NCI-H2196 (cell line): ENCODE results near the gene CAMK2B.

Experiments used
- DNase-seq: peaks from one replicate; lab custom pipeline; 2025; ENCODE audit not compliant: unreplicated experiment; lab: John Stamatoyannopoulos, UW

Gene CAMK2B

DNA sequence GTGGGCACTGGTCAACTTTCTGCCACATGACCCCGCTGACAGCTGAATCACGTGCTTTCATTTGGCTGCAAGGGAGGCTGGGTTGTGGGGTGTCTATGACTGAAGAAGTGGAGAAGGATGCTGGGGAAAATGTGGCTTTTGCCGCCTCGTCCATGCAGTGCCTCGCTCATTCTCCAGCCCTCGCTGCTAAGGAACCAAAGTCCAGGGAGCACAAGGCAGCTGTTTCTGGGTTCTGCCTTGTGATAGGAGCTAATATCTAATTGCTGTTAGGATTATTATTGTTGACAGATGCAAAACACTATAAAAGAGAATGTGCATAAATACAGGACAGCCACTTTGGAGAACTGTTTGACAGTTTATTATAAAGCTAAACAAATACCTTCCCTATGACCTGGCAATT, 4.9 kb upstream of the CAMK2B start:
- DNase-seq, result no peak

DNA sequence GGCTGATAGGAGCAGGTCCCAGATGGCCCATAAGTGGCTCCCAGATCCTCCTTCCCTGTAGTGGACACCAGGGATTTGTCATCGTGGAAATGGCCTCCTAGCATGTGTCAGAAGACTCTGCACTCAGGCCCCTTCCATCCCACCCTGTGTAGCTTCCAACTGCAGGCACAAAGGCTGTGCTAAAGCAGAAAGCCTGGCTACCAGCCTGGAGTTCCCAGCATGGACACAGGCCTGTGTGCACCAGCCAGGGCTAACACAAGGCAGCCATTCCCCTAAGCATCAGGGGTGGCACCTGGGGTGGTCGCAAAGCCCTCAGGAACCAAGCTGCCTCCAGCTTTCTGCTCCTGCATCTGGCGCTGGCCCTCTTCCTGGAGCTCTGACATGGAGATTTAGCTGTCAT, 4.5 kb upstream of the CAMK2B start:
- no peak for DNase-seq

DNA sequence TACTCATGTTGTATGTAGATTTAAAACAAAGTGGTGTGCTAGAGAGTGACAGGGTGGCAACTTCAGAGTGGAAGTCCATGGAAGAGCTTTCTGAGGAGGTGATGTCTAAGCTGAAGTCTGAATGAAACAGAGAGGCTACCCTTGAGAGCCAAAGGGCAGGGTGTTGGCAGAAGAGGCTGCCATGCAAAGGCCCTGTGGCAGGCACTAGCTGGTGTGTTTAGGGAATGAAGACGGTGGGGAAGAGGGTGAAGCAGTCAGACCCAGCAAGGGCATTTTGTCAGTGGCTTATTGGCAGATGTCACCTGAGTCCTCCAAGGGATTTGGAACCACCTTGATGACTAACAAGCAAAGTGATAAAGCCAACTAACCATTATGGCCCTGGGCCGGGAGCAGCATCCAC, 3.7 kb upstream of the CAMK2B start:
- no peak for DNase-seq

DNA sequence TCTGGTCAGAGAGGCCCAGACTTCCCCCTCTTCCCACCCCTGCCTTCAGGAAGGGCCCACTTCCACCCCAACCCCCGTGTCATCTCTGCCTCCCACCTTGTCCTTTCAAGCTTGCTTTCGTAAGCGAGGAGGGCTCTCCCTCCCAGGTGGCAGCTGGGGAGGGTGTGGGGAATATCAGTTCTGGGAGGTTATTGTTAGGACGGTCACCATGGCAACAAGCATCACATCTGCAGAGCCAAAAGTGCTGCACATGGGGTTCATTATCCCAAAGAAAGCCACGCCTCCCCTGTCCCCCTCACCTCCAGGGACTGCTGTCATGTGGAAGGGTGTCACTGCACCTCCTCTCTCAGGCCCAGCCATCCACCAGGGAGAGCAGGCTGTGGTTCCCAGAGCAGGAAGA, 2.6 kb upstream of the CAMK2B start:
- peak; percentile 21 for DNase-seq

DNA sequence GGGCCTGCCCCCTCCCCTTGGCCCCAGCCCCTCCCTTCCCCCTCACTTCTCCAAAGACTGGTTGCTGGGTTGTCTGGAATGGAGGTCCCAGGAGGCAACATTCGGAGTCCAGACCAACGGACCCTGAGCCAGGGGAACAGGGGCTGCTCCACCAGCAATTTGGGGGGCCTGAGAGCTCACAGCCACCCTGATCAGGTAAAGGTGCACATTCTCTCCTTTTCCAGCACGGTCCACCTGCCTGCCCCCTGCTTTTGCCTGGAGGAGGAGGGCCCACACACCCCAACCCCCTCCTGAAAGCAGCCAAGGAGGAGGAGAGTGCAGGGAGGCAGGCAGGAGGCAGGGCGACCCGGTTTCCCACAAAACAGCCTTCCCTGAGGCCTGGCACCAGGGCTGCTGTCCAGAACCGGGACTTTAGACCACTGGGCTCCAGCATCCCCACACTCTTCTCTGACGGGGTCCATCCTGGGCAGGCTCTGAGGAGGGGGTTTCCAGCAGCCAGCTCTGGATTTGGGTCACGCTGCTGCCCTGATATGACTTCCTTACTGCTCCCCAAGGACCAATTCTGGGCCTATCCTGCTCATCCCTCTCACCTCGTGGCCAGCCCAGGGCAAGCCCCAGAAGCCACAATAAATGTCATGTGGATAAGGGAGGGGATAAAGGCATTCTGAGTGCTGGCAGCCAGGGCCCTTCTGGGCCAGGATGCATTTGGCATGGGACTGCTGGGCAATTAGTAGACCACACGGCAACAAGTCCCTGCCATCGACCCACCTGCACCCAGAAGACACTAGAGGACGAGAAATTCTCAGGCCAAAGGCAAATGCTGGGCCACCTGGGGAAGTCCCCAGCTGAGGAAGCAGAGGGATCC, 1.1 kb upstream of the CAMK2B start:
- no peak for DNase-seq

DNA sequence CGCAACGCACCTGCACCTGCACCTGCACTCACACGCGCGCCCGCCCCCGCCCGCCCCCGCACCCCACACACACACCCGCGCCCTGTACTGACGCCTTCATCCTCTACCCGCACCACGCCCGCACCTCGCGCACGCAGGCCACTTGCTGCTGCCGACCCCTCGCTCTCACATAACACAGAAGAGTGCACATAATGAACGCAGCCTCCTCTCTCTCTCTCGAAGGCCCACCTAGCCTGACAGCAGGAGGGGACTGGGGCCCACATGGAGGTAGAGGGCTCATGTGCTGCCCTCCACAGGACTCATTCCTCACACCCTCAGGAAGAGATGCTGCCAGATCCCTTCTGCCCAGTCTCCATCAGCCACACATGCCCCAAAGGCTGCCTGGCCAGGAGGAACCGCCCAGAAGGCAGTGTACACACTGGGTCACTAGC, 432 bp upstream of the CAMK2B start:
- peak; percentile 26 for DNase-seq

DNA sequence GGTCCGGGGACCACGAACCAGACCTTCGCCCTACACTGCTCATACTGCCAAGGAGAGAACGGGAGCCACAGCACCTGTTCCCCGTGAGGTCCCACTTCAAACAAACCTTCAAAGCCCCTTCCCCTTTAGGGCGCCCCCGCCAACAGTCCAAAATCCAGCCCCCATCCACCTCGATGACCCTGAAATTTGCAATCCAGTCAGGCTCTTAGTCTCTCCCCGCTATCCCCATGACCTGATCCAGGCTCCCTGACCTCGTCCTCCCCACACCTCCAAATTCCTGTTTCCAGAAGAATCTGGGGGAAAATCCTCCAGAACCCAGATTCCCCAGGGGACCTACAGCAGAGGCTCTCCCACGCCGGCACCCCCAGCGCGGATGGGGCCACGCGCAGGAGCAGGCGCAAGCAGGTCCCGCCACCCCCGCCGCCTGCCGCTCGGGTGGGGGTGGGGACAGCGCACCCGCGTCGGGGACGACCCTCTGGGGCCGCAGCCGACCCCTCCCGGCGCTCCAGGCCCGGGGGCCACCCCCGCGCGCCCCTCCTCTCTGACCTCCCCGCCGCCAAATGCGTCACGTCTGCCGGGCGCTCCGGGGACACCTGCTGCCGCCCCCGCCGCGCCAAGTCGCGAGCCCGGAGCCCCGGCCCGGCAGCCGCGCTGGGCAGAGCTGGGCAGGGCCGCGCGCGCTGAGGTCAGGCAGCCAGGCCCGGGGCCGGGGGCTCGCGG, 753 bp downstream of the CAMK2B start:
- DNase-seq, result no peak

DNA sequence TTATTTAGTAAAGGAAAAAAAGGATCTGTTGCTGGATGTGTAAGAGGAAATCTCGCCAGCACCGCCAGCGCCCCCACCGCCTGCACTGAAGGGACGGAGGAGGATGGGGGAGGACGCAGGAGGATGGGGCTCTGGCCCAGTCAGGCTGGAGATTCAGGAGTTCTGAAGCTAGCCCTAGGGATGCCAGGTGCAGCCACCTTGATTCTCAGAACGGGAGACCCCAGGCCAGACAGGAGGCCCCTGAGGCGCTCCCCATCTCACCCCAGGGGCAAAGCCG, 1.3 kb downstream of the CAMK2B start:
- DNase-seq, result no peak

DNA sequence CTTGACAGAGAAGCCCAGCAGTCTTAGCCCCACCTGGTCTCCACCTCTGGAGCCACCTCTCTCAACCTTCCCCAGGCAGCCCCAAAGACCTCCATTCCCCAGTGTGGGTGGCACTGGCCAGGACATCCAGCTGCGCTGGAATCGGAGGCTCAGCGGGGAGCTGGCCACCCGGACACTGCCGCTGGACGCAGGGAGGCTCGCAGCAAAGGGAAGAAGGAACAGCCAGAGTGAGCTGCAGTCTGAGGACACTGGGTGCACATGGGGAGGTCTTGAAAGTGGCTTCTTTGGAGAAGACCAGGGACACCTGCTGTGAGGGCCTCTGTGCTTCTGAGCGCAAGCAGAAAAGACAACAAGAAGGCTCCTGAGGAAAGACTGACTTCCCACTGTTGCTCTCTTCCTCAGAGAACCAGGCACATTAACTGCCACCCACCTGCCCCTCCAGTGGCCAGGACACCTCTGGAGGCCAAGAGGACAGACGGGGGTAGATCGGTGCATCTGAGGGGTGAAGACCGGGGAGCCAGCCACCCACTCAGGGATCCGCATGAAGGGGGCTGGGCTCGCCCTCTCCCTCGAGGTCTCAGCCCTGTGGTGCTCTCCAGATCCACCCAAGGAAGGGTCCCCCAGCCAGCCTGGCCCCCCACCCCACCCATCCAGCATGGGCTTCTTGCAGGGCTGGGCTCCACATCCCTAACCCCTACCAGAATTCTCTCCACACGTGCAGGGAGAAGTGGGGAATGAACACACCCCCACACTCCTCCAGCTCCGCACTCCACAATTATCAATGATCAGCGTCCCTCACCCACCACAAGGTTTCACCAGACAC, 1.8 kb downstream of the CAMK2B start:
- DNase-seq, result no peak

DNA sequence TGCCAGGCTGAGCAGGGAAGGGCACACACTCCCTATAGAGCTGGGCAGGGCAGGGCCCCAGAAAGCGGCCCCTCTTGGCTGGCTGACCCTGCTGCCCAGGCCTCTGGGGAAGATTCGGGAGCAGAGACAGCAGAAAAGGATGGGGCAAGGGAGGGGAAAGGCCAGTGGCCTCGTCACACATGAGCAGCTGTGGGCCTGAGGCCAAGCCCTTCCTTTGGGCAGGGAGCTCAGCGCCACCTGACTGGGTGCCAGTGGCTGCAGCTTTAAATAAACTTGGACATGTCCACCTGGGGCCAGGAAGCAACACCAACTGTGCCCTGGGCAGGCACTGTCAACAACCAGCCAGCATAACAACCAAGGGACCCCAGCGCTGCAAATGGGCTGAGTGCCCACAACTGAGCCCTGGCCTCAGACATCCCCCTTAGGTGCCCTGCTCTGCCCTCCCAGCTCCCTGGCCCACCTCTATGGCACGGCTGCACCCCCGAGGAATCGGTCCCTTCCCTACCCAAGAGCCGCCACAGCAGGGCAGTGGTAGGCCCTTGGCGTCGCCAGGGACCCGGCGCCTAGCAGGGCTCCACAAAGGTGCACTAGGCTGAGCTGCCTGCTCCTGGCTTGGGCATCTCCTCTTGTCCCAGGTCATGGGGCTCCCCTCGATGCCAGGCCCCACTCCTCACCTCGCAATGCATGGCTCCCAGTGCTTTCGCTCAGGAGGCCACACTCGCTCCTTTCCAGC, 2.6 kb downstream of the CAMK2B start:
- DNase-seq, result peak; percentile 89

DNA sequence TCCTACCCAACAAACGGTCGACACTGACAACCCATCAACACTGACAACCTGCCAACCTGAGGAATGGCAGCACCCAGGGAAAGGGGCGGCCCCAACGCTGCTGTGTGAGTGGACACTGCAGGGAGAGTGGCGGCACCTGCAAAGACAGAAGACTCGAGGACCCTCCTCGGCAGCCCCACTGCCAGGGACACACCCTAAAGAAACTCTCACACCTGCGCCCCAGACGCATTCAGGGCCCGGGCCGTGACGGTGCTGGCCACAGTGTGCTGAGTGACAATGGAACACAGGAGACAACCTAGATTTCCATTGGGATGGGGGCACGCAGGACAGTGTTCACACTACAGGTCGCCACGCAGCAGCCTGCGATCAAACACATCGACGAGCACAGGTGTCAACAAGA, 3.6 kb downstream of the CAMK2B start:
- no peak for DNase-seq

DNA sequence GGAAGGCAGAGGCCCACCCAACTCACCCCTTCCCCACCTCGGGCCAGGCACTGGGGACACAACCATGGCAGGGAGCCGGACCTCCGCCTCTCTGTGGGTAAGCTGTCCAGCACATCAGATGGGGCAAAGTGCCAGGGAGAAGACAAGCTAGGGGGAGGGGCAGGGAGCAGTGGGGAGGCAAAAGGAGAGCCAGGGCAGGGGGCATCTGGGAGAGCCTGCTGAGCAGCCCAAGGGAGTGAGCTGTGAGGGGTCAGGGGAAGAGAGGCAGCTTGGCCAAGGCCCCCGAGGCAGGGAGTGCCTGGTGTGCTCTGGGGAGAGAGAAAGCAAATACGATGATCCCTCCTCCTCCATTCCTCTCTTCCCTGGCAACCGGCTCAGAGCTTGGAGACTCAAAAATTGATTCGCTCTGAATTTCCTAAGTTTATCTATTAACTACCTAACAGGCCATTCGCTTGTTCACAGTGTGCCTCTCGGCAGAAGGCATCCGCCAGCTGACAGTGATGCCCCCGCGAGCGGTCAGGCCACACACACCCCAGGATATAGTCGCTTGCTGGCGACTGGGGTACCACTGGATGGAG, 4.5 kb downstream of the CAMK2B start:
- peak; percentile 33 for DNase-seq

DNA sequence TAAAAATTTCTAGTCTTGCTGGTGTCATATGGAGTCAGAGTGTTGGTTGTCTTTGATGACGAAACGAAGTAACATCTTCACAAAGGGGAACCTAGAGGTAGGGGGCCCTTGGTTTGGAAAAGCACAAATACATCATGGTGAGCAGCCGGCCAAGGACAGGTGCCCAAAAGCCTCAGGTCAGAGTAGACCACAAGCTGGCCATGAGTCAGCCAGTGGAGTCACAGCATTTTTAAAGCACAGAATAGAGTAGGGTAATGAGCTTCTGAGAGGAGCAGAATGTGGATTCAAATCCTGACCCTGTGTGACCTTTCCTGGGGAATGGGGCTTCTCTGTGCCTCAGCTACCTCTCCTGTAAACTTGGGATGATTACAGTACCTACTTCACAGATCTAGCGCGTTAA, 5.3 kb downstream of the CAMK2B start:
- DNase-seq, result no peak

DNA sequence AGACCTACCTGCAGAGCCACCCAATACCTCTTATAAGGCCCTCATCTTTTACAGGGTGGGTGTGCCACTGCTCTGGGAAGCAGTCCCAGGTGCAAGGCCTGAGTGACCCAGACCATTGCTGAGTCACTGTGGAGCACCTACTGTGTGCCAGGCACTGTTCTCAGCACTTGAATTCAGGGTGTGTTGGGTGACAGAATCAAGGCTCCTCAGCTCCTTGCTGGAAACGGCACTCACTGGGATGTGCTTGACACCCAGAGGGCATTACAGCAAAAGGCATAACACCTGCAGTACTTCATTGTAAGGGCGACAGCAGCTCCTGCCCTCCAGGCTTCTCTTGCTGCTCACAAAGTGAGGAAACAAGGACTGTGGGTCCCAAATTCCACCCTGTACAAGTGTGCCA, 7.1 kb downstream of the CAMK2B start:
- DNase-seq, result no peak

DNA sequence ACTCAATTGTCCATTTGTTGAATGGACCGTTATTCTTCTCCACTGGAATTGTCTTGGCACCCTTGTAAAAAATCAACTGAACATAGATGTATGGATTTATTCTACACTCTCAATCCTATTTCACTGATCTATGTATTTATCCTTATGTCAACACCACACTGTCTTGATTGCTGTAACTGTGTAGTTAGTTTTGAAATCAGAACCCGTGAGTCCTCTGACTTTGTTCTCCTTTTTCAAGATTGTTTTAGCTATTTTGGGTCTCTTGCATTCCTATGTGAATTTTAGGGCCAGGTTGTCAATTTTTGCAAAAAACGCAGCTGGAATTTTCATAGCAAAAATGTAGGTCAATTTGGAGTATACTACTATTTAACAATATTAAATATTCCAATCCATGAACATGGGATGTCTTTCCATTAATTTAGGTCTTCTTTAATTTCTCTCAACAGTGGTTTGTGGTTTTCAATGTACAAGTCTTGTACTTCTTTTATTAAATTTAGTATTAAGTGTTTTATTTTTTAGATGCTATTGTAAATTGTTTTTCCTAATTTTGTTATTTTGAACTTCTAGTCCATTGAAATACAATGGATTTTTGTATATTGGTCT, 10.0 kb downstream of the CAMK2B start:
- no peak for DNase-seq

DNA sequence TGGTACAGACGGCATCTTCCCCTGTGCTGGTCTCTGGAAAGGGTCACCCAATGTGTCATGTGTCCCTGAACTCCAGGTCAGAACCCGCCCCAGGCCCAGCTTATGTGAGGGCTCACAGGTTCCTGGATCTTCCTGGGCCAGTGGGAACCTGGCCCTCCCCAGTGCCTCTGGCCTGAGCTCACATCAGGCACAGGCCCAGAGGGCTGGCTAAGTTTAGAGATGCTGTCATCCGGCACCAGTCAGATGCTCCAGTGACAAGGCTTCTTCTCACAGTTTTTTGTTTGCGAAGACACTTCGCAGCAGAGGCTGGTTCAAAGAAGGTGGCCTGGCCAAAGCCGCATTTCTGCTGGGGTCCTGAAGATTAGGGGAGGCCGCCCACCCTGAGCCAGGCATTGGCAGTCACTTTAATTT, 11.8 kb downstream of the CAMK2B start:
- DNase-seq, result no peak

DNA sequence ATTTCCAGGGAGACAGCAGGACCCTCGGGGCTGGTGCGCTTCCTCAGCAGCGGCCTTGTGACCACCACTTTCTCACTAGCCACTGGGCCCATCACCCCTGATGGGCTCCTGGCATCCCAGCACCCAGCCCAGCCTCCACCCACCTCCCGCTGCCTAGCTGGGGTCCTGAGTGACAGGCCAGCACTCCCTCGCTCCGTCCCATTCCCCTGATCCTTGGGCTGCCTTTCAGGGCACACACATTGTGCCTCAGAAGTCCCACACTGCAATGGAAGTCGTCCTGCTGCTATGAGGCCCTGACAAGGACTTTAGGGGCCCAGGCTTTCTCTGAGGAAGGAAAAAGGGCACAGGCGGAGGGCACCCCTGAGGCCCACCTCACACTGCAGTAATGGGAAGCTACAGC, 12.4 kb downstream of the CAMK2B start:
- no peak for DNase-seq

DNA sequence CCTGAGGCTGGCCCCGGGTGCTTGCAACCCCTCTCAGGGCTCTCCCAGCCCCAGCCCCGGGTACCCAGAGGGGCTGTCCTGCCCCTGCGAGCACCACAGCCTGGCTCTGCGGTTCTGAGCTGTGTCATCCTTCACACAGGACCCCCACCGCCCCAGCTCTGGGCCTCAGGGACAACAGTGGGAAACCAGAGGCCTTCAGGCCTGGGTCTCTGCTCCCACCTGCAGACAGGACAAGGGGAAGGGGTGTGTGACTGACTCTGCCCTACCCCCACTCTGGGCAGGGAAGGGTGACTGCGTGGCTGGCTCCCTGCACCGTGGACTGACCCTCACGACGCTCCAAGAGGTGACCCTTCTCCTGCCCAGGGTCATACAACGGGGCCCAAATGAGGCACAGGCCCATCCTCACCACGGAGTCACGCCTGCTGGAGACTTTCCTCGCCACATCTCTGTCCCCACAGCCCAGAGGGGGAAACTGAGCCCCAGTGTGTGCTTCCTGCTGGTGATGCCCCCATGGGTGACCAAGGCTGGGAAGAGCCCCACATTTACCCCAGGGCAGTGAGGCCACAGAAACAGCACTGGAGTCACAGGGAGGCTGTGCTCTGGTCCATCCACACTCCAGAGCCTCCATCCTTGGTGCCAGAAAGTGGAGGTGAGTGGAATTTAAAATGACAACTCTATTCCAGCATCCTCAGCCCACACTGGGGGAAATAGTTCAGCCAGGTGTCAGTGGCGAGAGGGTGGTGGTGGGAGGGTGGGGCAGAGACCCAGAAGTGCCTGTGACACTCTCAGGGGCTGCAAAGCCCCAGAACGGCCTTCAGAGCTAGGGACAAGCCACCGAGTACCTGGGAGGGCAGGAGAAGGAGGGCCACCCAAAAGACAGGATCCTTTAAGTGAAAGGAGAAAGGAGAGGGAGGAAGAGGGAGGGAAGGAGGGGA, 13.6 kb downstream of the CAMK2B start:
- DNase-seq, result no peak

DNA sequence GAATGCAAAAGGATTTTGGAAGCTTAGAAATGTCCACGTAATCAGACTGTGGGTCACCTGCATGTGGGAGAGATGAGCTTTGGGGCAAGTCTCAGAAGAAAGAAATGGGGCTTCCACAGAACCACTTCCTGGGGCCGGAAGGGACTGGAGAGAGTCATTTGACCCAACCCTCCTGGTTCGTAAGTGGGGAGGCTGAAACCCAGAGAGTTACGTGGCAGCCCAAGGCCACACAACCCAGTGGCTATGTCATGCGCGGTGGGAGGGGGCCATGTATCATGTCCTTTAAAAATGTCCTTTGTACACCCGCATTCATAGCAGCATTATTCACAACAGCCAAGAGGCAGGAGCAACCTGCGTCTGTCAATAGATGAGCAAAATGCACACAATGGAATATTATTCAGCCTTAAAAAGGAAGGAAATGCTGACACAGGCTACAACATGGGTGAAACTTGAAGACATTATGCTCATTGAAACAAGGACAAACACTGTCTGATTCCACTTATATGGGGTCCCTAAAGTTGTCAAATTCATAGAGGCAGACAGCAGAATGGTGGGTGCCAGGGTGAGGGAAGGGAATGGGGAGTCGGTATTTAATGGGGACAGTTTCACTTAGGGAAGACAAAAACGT, 15.1 kb downstream of the CAMK2B start:
- no peak for DNase-seq
